K562 (cell line): Measurements from ENCODE around the gene ABCC1. TPM values are rescaled to one million over a fixed set of nuclear protein-coding genes. Genes with fewer than 3 reads are reported as not detected.

Experiments used
- ATF3 ChIP-seq, 2 experiments: fragments of 450-650 bp in 1 of 2; sonication (generic) in 1 of 2; formaldehyde crosslinking in 1 of 2; IDR thresholded peaks in 1 of 2; conservative IDR thresholded peaks in 1 of 2; 2 replicates each; pipeline versions ENCODE4 v1.6.1 to v1.8.1; 2016 to 2023; ENCODE audit warnings: mild to moderate bottlenecking in 2 of 2, moderate library complexity in 2 of 2, inconsistent platforms in 1 of 2, missing genetic modification reagents in 1 of 2
- CREM ChIP-seq: IDR thresholded peaks from 2 replicates; pipeline ENCODE4 v1.6.1; 2014; ENCODE audit warnings: antibody characterized with exemption, low read depth
- DMBX1 ChIP-seq: fragments of 250-450 bp; sonication (Bioruptor Pico); IDR thresholded peaks from 2 replicates; pipeline ENCODE4 v1.8.0; 2022; ENCODE audit warnings: inconsistent platforms, mild to moderate bottlenecking, moderate library complexity, borderline replicate concordance
- FOXO4 ChIP-seq: fragments of 450-650 bp; formaldehyde crosslinking; IDR thresholded peaks from 2 replicates; pipeline ENCODE4 v1.4.0; 2020; ENCODE audit warnings: mild to moderate bottlenecking, moderate library complexity
- HBP1 ChIP-seq: fragments of 450-650 bp; formaldehyde crosslinking; IDR thresholded peaks from 2 replicates; pipeline ENCODE4 v1.4.0; 2022; ENCODE audit warnings: missing genetic modification characterization
- MCM2 ChIP-seq: fragments of 450-650 bp; IDR thresholded peaks from 2 replicates; pipeline ENCODE4 v1.6.1; 2017; ENCODE audit warnings: low read depth, mild to moderate bottlenecking
- MEF2D ChIP-seq: conservative IDR thresholded peaks from 2 replicates; pipeline ENCODE4 v1.6.1; 2016; ENCODE audit warnings: low read depth, missing genetic modification characterization, missing compliant biosample characterization
- NCOA4 ChIP-seq: fragments of 450-650 bp; IDR thresholded peaks from 2 replicates; pipeline ENCODE4 v1.6.1; 2018; ENCODE audit warnings: mild to moderate bottlenecking; ENCODE audit not compliant: partially characterized antibody
- NFYB ChIP-seq: IDR thresholded peaks from 2 replicates; pipeline ENCODE4 v1.6.1; 2011; ENCODE audit warnings: mild to moderate bottlenecking, moderate library complexity; ENCODE audit not compliant: insufficient read length; ENCODE audit errors: extremely low read depth
- SMARCA5 ChIP-seq: fragments of 450-650 bp; IDR thresholded peaks from 2 replicates; pipeline ENCODE4 v1.6.1; 2016
- TARDBP ChIP-seq: fragments of 450-650 bp; IDR thresholded peaks from 2 replicates; pipeline ENCODE4 v1.6.1; 2016
- TEAD1 ChIP-seq, 2 experiments: fragments of 450-650 bp in 1 of 2; sonication (generic) in 1 of 2; formaldehyde crosslinking; IDR thresholded peaks; 2 replicates each; pipeline versions ENCODE4 v1.4.0 to v1.8.0; 2020 to 2022; ENCODE audit warnings: mild to moderate bottlenecking in 2 of 2, missing genetic modification reagents in 1 of 2
- TFE3 ChIP-seq: fragments of 450-650 bp; formaldehyde crosslinking; IDR thresholded peaks from 2 replicates; pipeline ENCODE4 v1.4.0; 2020; ENCODE audit warnings: mild to moderate bottlenecking, mixed read lengths
- XRCC4 ChIP-seq: IDR thresholded peaks from one replicate; pipeline ENCODE4 v1.6.1; 2011; ENCODE audit not compliant: insufficient read depth, insufficient read length; ENCODE audit errors: extremely low read depth
- ZBTB43 ChIP-seq: sonication (generic); formaldehyde crosslinking; IDR thresholded peaks from 2 replicates; pipeline ENCODE4 v1.8.0; 2023; ENCODE audit warnings: mild to moderate bottlenecking, missing genetic modification reagents
- ZEB2 ChIP-seq: fragments of 450-650 bp; IDR thresholded peaks from 2 replicates; pipeline ENCODE4 v1.6.1; 2016
- polyA plus RNA-seq, 8 experiments: library from polyadenylated mRNA; depleted of rRNA in 4 of 8; stranded (reverse) in 5 of 8; unstranded in 3 of 8; fragments of >200 nt; fragmentation: Nextera tagmentation in 2 of 8; fragmentation: Illumina TruSeq in 1 of 8; extraction: Ambion mirVana in 2 of 8; extraction: Trizol in 1 of 8; gene quantifications; 2 replicates each; pipeline versions ENCODE4 v1.2.1 to v1.2.3, GENCODE V29; 2011 to 2014; ENCODE audit warnings: inconsistent platforms in 1 of 8, missing spikeins in 1 of 8
- total RNA-seq, 7 experiments: library from RNA; depleted of rRNA in 6 of 7; stranded (reverse); fragments of >200 nt in 6 of 7; fragmentation: Illumina TruSeq in 2 of 7; extraction: Trizol in 2 of 7; gene quantifications; 2 replicates each; pipeline versions ENCODE4 v1.2.1 to v1.2.3, GENCODE V29; 2011 to 2021; ENCODE audit warnings: low replicate concordance in 1 of 7
- TF ChIP-seq, protein P1 (sequence below): fragments of 450-650 bp; IDR thresholded peaks from 2 replicates; pipeline ENCODE4 v1.6.1; 2016; ENCODE audit warnings: missing biosample characterization, missing genetic modification characterization

The ABCC1 gene
- total and polyA plus RNA-seq, 9 of the 15 experiments (the other 6 are each of a cell fraction or from before 2014, with no cell fraction given), result 3.9 to 41.6 (median 10.0) TPM

- TF ChIP-seq ZBTB43 (CRISPR knock-in tag), result no peak
- no peak for TF ChIP-seq NFYB
- 0 out of 2 replicates have a peak, but pooled peaks have one; percentile 36 for TF ChIP-seq CREM
- TF ChIP-seq TARDBP, result no peak
- TF ChIP-seq ATF3 (IDR thresholded peaks at IDR 0.05), result peak; percentile 44; the same call in 1 of the 2 replicates
- TF ChIP-seq ATF3 (CRISPR knock-in tag; conservative IDR thresholded peaks at IDR 0.05), result no peak
- peak; percentile 97 for TF ChIP-seq TFE3 (CRISPR knock-in tag)
- no peak for TF ChIP-seq FOXO4 (CRISPR knock-in tag)
- TF ChIP-seq DMBX1, result no peak
- no peak for TF ChIP-seq MCM2
- TF ChIP-seq, protein P1, sequence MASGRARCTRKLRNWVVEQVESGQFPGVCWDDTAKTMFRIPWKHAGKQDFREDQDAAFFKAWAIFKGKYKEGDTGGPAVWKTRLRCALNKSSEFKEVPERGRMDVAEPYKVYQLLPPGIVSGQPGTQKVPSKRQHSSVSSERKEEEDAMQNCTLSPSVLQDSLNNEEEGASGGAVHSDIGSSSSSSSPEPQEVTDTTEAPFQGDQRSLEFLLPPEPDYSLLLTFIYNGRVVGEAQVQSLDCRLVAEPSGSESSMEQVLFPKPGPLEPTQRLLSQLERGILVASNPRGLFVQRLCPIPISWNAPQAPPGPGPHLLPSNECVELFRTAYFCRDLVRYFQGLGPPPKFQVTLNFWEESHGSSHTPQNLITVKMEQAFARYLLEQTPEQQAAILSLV (tag), result no peak
- TF ChIP-seq ZEB2, result no peak
- 0 out of 4 replicates have a peak, but pooled peaks of 1 of the 2 experiments have one; percentile 47 for TF ChIP-seq TEAD1 (CRISPR knock-in tag; IDR thresholded peaks at IDR 0.05)
- TF ChIP-seq SMARCA5, result peak; percentile 46; the same call in 1 of the 2 replicates
- no peak for TF ChIP-seq NCOA4
- TF ChIP-seq XRCC4, result no peak
- no peak for TF ChIP-seq HBP1 (CRISPR knock-in tag)
- TF ChIP-seq MEF2D, result no peak
Measured at GRCh38 chr16:16083421-16084156, 134.2 kb downstream of the ABCC1 start (continued).
